Activated T-cell treated with anti-CD3 and anti-CD28 coated beads for 24 hours (primary cell): ENCODE data around the gene RHOG.
"Not testable (repeated sequence)": the region's sequence is repeated elsewhere in the genome, so short reads cannot be mapped to it uniquely, and the experiment has no call there.

Experiments used
- DNase-seq: peaks from one replicate; pipeline ENCODE4 v3.0.0-alpha.2; 2020; ENCODE audit warnings: low read depth

Gene RHOG

GRCh38 chr11:3834349-3834663 lies 6.5 kb downstream of the RHOG start:
- no peak for DNase-seq

GRCh38 chr11:3833449-3833848 lies 7.3 kb downstream of the RHOG start:
- no peak for DNase-seq

GRCh38 chr11:3832816-3833215 lies 7.9 kb downstream of the RHOG start:
- DNase-seq: no peak

GRCh38 chr11:3831378-3832239 lies 9.2 kb downstream of the RHOG start:
- no peak for DNase-seq

GRCh38 chr11:3830730-3831129 lies 10.0 kb downstream of the RHOG start:
- DNase-seq: no peak

- no peak for DNase-seq
These were observed 10.7 kb downstream of the RHOG start for GRCh38 chr11:3830088-3830487.

GRCh38 chr11:3827434-3828186 lies 13.1 kb downstream of the RHOG start:
- DNase-seq: no peak

GRCh38 chr11:3826721-3827120 lies 14.0 kb downstream of the RHOG start:
- no peak for DNase-seq

- DNase-seq: no peak
These were observed 15.1 kb downstream of the RHOG start for GRCh38 chr11:3825473-3826154.

GRCh38 chr11:3824714-3825472 lies 15.9 kb downstream of the RHOG start:
- peak; percentile 75 for DNase-seq

- no peak for DNase-seq
These were observed 16.8 kb downstream of the RHOG start for GRCh38 chr11:3823762-3824506.

- no peak for DNase-seq
These were observed 17.5 kb downstream of the RHOG start for GRCh38 chr11:3823303-3823702.

GRCh38 chr11:3822312-3822711 lies 18.4 kb downstream of the RHOG start:
- DNase-seq: no peak

GRCh38 chr11:3820971-3821370 lies 19.8 kb downstream of the RHOG start:
- no peak for DNase-seq

- no peak for DNase-seq
These were observed 23.5 kb downstream of the RHOG start for GRCh38 chr11:3817181-3817800.

GRCh38 chr11:3816673-3817072 lies 24.1 kb downstream of the RHOG start:
- DNase-seq: no peak

- DNase-seq: no peak
These were observed 24.9 kb downstream of the RHOG start for GRCh38 chr11:3815845-3816244.

GRCh38 chr11:3814832-3815231 lies 25.9 kb downstream of the RHOG start:
- DNase-seq: not testable (repeated sequence)

- DNase-seq: no peak
These were observed 29.8 kb downstream of the RHOG start for GRCh38 chr11:3810951-3811350.

GRCh38 chr11:3810446-3810845 lies 30.3 kb downstream of the RHOG start:
- no peak for DNase-seq

GRCh38 chr11:3809624-3809928 lies 31.2 kb downstream of the RHOG start:
- DNase-seq: no peak
